Measurements from ENCODE around the gene RASEF.

Gene RASEF

GRCh38 chr9:83056911-83057310 is 6.0 kb downstream of the RASEF start:
- no peak for DNase-seq

- DNase-seq, result no peak
Measured at GRCh38 chr9:83056174-83056573, 6.8 kb downstream of the RASEF start.

GRCh38 chr9:83047839-83048775 is 14.8 kb downstream of the RASEF start:
- DNase-seq, result peak in 1 of 56 donors; percentile 15

- no peak for DNase-seq
Measured at GRCh38 chr9:83043597-83043996, 19.3 kb downstream of the RASEF start.

GRCh38 chr9:83041771-83042170 is 21.2 kb downstream of the RASEF start:
- DNase-seq, result no peak

GRCh38 chr9:83039303-83039702 is 23.6 kb downstream of the RASEF start:
- no peak for DNase-seq

GRCh38 chr9:83036043-83036442 is 26.9 kb downstream of the RASEF start:
- no peak for DNase-seq

- DNase-seq, result no peak
Measured at GRCh38 chr9:83035143-83035542, 27.8 kb downstream of the RASEF start.

GRCh38 chr9:83034587-83034986 is 28.4 kb downstream of the RASEF start:
- DNase-seq, result no peak

GRCh38 chr9:83034026-83034425 is 28.9 kb downstream of the RASEF start:
- DNase-seq, result no peak

- no peak for DNase-seq
Measured at GRCh38 chr9:83032065-83032625, 30.8 kb downstream of the RASEF start.

- DNase-seq, result no peak
Measured at GRCh38 chr9:83030391-83031107, 32.4 kb downstream of the RASEF start.

- no peak for DNase-seq
Measured at GRCh38 chr9:83029531-83030137, 33.3 kb downstream of the RASEF start.

- DNase-seq, result peak in 1 of 56 donors; percentile 10
Measured at GRCh38 chr9:83027153-83027891, 35.6 kb downstream of the RASEF start.

GRCh38 chr9:83024506-83025125 is 38.3 kb downstream of the RASEF start:
- DNase-seq, result no peak

GRCh38 chr9:83023151-83023550 is 39.8 kb downstream of the RASEF start:
- no peak for DNase-seq

- DNase-seq, result no peak
Measured at GRCh38 chr9:83020864-83021263, 42.1 kb downstream of the RASEF start.

- DNase-seq, result no peak
Measured at GRCh38 chr9:83020327-83020726, 42.6 kb downstream of the RASEF start.

- DNase-seq, result no peak
Measured at GRCh38 chr9:83019246-83019645, 43.7 kb downstream of the RASEF start.

- no peak for DNase-seq
Measured at GRCh38 chr9:83015897-83016296, 47.0 kb downstream of the RASEF start.
